ENCODE results near the gene CSF2. TPM values are rescaled to one million over a fixed set of nuclear protein-coding genes. Genes with fewer than 3 reads are reported as not detected.

Gene CSF2
- total and polyA plus RNA-seq, 2 experiments from 2014 or later, result not detected

- H4K20me1 ChIP-seq (ENCODE audit: insufficient read depth, poor library complexity, severe bottlenecking), result no peaks in the 10 kb centered on the region
- no peak overlapping the region for H3K4me2 ChIP-seq
- no peaks in the 10 kb centered on the region for H3K36me3 ChIP-seq (replicated peaks; ENCODE audit: insufficient read depth, low read depth)
- H3K9me2 ChIP-seq (replicated peaks; ENCODE audit: insufficient read depth), result no peaks in the 10 kb centered on the region
- no peaks in the 10 kb centered on the region for H3K27me3 ChIP-seq
- no peaks in the 10 kb centered on the region for H3K79me2 ChIP-seq
- no peak for TF ChIP-seq EZH2 (IDR thresholded peaks at IDR 0.05; ENCODE audit: borderline replicate concordance)
- no peak for TF ChIP-seq EZH2phosphoT487 (IDR thresholded peaks at IDR 0.05; ENCODE audit: low read depth, severe bottlenecking, unreplicated experiment)
- TF ChIP-seq, protein P1, sequence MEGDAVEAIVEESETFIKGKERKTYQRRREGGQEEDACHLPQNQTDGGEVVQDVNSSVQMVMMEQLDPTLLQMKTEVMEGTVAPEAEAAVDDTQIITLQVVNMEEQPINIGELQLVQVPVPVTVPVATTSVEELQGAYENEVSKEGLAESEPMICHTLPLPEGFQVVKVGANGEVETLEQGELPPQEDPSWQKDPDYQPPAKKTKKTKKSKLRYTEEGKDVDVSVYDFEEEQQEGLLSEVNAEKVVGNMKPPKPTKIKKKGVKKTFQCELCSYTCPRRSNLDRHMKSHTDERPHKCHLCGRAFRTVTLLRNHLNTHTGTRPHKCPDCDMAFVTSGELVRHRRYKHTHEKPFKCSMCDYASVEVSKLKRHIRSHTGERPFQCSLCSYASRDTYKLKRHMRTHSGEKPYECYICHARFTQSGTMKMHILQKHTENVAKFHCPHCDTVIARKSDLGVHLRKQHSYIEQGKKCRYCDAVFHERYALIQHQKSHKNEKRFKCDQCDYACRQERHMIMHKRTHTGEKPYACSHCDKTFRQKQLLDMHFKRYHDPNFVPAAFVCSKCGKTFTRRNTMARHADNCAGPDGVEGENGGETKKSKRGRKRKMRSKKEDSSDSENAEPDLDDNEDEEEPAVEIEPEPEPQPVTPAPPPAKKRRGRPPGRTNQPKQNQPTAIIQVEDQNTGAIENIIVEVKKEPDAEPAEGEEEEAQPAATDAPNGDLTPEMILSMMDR (IDR thresholded peaks at IDR 0.05; ENCODE audit: poor library complexity), result no peak
- H3K9me3 ChIP-seq (ENCODE audit: low read depth), result no peaks in the 10 kb centered on the region
- H3K4me3 ChIP-seq, result no peak overlapping the region
- no peaks in the 10 kb centered on the region for H3K4me1 ChIP-seq (ENCODE audit: insufficient read depth)
- no peak overlapping the region for H2AFZ ChIP-seq
- H3K27ac ChIP-seq, result no peak overlapping the region
- no peak for DNase-seq (ENCODE audit: low spot score)
- 91% methylated on average over 9 of the region's 9 CpGs for WGBS (ENCODE audit: low lambda C conversion rate, missing lambda C conversion rate)
Observed at GRCh38 chr5:132054697-132055440, 18.7 kb upstream of the CSF2 start.

DNA sequence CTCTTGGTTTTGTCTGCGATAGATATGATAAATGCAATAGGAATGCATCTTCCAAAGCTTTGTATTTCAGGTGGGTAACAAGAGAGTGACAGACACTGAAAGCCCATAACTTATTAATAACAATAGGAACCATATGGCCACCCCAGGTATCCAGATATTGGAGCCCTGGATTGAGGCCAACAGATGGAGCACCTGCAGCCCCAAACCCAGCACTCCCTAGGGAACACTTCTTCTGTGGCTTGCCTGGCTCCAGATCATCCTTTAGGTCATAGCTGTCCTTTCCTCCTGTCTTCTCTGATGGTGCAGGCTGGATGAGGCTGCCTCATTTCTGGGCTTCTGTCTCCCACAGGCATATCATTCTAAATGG lies 18.2 kb upstream of the CSF2 start:
- Histone ChIP-seq H3K27me3 (no peaks in the 10 kb centered on the region), H2AFZ (no peak overlapping the region), H3K79me2 (no peaks in the 10 kb centered on the region), H3K9me2 (replicated peaks; ENCODE audit: insufficient read depth) (no peaks in the 10 kb centered on the region), H3K9me3 (ENCODE audit: low read depth) (no peaks in the 10 kb centered on the region), H4K20me1 (ENCODE audit: insufficient read depth, poor library complexity, severe bottlenecking) (no peaks in the 10 kb centered on the region), H3K4me3 (no peak overlapping the region), H3K4me2 (no peak overlapping the region), H3K27ac (no peak overlapping the region), H3K4me1 (ENCODE audit: insufficient read depth) (no peaks in the 10 kb centered on the region), H3K36me3 (replicated peaks; ENCODE audit: insufficient read depth, low read depth) (no peaks in the 10 kb centered on the region)
- TF ChIP-seq, protein P1 (IDR thresholded peaks at IDR 0.05; ENCODE audit: poor library complexity), result no peak
- TF ChIP-seq EZH2 (IDR thresholded peaks at IDR 0.05; ENCODE audit: borderline replicate concordance) (no peak), EZH2phosphoT487 (IDR thresholded peaks at IDR 0.05; ENCODE audit: low read depth, severe bottlenecking, unreplicated experiment) (no peak)
- 100% methylated on average over 1 of the region's 1 CpG for WGBS (ENCODE audit: low lambda C conversion rate, missing lambda C conversion rate)
- DNase-seq (ENCODE audit: low spot score), result no peak

- no peaks in the 10 kb centered on the region for H3K79me2 ChIP-seq
- H3K27me3 ChIP-seq, result no peaks in the 10 kb centered on the region
- TF ChIP-seq EZH2 (IDR thresholded peaks at IDR 0.05; ENCODE audit: borderline replicate concordance) (no peak), EZH2phosphoT487 (IDR thresholded peaks at IDR 0.05; ENCODE audit: low read depth, severe bottlenecking, unreplicated experiment) (no peak)
- TF ChIP-seq, protein P1 (IDR thresholded peaks at IDR 0.05; ENCODE audit: poor library complexity), result no peak
- H3K36me3 ChIP-seq (replicated peaks; ENCODE audit: insufficient read depth, low read depth), result no peaks in the 10 kb centered on the region
- WGBS (ENCODE audit: low lambda C conversion rate, missing lambda C conversion rate), result 82% methylated on average over 12 of the region's 12 CpGs
- DNase-seq (ENCODE audit: low spot score), result no peak
- no peak overlapping the region for H3K4me3 ChIP-seq
- no peaks in the 10 kb centered on the region for H3K4me1 ChIP-seq (ENCODE audit: insufficient read depth)
- H4K20me1 ChIP-seq (ENCODE audit: insufficient read depth, poor library complexity, severe bottlenecking), result no peaks in the 10 kb centered on the region
- no peaks in the 10 kb centered on the region for H3K9me3 ChIP-seq (ENCODE audit: low read depth)
- no peaks in the 10 kb centered on the region for H3K9me2 ChIP-seq (replicated peaks; ENCODE audit: insufficient read depth)
- H3K4me2 ChIP-seq, result no peak overlapping the region
- H2AFZ ChIP-seq, result no peak overlapping the region
- no peak overlapping the region for H3K27ac ChIP-seq
Observed at GRCh38 chr5:132055808-132056609, 17.6 kb upstream of the CSF2 start.

Data from hepatocyte (in vitro differentiated cells).